Gastroesophageal sphincter (tissue), 3 donors: ENCODE results near the gene FAM118B.

Source experiments
- EP300 ChIP-seq: sonication (generic); formaldehyde crosslinking; IDR thresholded peaks from one replicate; pipeline ENCODE4 v1.6.1; 2017; ENCODE audit warnings: antibody characterized with exemption, mild to moderate bottlenecking
- POLR2A ChIP-seq, 2 donors: fragments of 450-650 bp; IDR thresholded peaks; one replicate each; pipeline ENCODE4 v1.6.1; 2017; ENCODE audit warnings: antibody characterized with exemption in 2 of 2, mild to moderate bottlenecking in 2 of 2, moderate library complexity in 1 of 2
- POLR2AphosphoS5 ChIP-seq: sonication (generic); formaldehyde crosslinking; IDR thresholded peaks from one replicate; pipeline ENCODE4 v1.6.1; 2017; ENCODE audit warnings: antibody characterized with exemption
- TF ChIP-seq, protein P1 (sequence below), 4 experiments: fragments of 200-600 bp in 2 of 4; fragments of 450-650 bp in 2 of 4; sonication (generic) in 1 of 4; IDR thresholded peaks; one replicate each; pipeline ENCODE4 v1.5.1; 2017 to 2019; ENCODE audit warnings: antibody characterized with exemption in 4 of 4, mild to moderate bottlenecking in 2 of 4, moderate library complexity in 2 of 4

DNA sequence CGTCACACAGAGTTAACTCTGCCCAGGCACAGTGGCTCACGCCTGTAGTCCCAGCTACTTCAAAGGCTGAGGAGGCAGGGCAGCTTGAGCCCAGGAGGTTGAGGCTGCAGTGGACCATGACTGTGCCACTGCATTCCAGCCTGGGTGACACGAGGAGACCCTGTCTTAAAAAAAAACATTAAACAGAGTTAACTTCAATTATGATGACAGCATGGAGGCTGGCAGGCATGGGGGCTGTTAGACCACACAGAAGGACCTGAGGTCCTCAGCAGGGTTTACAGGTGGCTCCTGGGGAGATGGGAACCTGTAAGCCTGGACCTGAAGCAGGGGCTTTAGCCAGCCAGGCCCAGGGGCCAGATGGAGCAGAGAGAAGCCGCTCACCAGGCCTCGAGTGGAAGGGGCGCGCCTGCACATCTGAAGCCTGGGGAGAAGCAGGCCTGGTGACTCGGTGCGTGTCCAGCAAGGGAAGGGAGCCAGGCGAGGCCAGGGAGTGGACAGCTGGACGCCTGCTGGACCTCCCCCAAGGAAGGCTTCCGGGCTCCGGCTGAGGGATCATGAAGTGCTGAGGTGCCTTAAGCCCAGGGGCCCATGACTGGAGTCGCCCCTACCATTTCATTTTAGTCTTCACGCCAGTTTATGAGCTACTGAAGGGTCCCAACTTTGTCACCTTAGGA is 25.4 kb upstream of the FAM118B start:
- no peak for TF ChIP-seq POLR2AphosphoS5
- TF ChIP-seq, protein P1, sequence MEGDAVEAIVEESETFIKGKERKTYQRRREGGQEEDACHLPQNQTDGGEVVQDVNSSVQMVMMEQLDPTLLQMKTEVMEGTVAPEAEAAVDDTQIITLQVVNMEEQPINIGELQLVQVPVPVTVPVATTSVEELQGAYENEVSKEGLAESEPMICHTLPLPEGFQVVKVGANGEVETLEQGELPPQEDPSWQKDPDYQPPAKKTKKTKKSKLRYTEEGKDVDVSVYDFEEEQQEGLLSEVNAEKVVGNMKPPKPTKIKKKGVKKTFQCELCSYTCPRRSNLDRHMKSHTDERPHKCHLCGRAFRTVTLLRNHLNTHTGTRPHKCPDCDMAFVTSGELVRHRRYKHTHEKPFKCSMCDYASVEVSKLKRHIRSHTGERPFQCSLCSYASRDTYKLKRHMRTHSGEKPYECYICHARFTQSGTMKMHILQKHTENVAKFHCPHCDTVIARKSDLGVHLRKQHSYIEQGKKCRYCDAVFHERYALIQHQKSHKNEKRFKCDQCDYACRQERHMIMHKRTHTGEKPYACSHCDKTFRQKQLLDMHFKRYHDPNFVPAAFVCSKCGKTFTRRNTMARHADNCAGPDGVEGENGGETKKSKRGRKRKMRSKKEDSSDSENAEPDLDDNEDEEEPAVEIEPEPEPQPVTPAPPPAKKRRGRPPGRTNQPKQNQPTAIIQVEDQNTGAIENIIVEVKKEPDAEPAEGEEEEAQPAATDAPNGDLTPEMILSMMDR (IDR thresholded peaks at IDR 0.05): no peak
- no peak for TF ChIP-seq POLR2A (IDR thresholded peaks at IDR 0.05)
- no peak for TF ChIP-seq EP300
